ENCODE results near the gene FAT1.

The FAT1 gene

DNA sequence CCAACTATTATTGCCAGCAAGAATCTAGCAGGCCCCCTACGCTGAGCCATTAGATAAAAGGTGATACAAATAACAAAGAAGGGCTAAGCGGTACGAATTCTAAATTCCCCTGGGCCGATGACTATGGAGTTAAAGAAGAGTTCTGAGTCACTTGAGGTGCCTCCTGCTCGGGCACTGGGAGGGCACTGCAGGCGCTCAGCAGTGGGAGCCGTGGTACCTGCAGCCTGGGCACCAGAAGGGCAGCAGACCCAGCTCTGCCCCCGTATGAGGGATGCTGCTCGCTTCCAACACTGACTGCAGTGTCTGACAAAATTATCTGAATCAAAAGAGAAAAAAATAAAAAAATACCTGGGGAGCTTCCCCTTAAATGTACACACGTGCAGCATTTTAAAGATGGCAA, 124.2 kb downstream of the FAT1 start:
- TF ChIP-seq, protein P1, sequence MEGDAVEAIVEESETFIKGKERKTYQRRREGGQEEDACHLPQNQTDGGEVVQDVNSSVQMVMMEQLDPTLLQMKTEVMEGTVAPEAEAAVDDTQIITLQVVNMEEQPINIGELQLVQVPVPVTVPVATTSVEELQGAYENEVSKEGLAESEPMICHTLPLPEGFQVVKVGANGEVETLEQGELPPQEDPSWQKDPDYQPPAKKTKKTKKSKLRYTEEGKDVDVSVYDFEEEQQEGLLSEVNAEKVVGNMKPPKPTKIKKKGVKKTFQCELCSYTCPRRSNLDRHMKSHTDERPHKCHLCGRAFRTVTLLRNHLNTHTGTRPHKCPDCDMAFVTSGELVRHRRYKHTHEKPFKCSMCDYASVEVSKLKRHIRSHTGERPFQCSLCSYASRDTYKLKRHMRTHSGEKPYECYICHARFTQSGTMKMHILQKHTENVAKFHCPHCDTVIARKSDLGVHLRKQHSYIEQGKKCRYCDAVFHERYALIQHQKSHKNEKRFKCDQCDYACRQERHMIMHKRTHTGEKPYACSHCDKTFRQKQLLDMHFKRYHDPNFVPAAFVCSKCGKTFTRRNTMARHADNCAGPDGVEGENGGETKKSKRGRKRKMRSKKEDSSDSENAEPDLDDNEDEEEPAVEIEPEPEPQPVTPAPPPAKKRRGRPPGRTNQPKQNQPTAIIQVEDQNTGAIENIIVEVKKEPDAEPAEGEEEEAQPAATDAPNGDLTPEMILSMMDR (conservative IDR thresholded peaks at IDR 0.05; ENCODE audit: low read depth, low read length) = no peak
- no peak overlapping the region for H3K4me3 ChIP-seq (ENCODE audit: low read length)
- DNase-seq (ENCODE audit: low read depth) = no peak

DNA sequence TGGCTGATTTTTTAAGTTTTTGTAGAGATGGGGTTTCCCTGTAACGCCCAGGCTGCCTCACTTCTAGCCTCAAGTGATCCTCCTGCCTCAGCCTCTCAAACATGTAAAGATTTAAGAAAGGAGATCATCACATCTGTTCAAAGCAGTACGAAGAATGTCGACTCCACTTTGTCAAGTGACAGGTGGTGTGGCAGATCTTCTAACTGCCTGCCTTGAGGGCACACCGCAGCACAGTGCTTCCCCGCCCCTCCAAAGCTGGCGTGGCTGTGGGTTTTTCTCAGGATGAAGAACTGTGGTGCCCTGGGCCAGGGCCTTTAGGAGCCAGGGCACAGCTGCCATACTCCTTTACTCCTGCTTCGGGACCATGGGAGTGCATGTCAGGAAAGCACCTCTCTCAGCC, 125.0 kb downstream of the FAT1 start:
- TF ChIP-seq, protein P1 (conservative IDR thresholded peaks at IDR 0.05; ENCODE audit: low read depth, low read length) = no peak
- H3K4me3 ChIP-seq (ENCODE audit: low read length) = no peak overlapping the region
- DNase-seq (ENCODE audit: low read depth) = no peak

DNA sequence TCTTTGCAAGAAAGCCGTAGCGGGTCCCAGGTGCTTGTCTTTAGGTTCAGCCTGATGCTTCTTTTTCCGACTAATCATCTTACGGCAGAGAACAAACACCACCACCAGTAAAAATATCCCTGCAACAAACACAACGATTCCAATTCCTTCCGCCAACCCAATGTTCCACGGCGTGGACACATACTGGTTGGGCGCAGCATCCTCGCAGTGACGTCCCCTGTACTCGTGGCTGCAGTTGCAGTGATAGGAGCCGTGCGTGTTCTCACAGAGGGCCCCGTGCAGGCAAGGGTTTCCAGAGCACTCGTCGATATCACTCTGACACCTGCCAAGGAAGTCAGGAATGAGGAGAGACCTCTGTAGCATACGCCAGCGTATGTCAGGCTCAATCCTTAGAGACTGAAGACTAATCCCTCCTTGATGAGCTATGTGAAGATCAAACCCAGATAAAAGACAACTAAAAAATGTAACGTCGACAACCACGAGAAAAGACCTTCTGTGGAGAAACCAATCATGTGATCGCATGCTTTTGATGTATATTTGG, 126.7 kb downstream of the FAT1 start:
- TF ChIP-seq, protein P1 (conservative IDR thresholded peaks at IDR 0.05; ENCODE audit: low read depth, low read length) = no peak
- no peak for DNase-seq (ENCODE audit: low read depth)
- H3K4me3 ChIP-seq (ENCODE audit: low read length) = no peak overlapping the region

DNA sequence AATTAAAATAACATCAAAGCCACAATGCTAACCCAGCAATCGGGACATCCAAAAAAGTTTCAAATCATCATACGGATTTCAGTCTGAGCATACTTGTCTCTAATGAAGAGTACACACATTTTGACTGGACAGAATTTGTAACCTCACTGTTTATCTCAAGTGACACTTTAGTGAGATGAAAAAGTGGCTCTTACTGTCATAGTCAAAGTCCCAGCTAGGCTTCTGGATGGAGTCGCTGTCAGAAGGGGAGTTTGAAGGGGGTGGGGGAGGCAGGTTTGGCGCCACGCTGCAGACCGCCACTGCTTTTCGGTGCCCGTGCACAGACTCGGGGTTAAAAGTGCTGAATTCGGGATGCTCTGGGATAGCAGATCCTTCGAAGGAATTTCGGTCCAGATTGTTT, 127.3 kb downstream of the FAT1 start:
- H3K4me3 ChIP-seq (ENCODE audit: low read length) = no peak overlapping the region
- DNase-seq (ENCODE audit: low read depth) = no peak
- TF ChIP-seq, protein P1 (conservative IDR thresholded peaks at IDR 0.05; ENCODE audit: low read depth, low read length) = no peak

DNA sequence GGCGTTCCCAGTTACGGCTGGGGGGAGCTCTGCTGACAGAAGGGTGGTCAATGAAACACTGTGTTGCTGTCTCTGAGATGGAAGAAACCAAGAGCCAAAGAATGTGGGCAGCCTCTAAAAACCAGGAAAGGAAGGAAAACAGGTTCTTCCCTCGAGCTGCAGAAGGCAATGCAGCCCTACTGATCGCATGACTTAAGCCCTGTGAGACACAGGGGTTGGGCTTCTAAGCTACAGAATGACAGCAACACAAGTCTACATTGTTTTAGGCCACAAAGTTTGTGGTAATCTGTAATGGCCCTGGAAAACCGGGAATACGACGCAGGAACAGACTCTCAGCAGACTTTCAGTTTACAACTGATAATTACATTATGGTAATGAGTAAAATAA, 130.1 kb downstream of the FAT1 start:
- TF ChIP-seq, protein P1 (conservative IDR thresholded peaks at IDR 0.05; ENCODE audit: low read depth, low read length) = no peak
- H3K4me3 ChIP-seq (ENCODE audit: low read length) = no peak overlapping the region
- no peak for DNase-seq (ENCODE audit: low read depth)

DNA sequence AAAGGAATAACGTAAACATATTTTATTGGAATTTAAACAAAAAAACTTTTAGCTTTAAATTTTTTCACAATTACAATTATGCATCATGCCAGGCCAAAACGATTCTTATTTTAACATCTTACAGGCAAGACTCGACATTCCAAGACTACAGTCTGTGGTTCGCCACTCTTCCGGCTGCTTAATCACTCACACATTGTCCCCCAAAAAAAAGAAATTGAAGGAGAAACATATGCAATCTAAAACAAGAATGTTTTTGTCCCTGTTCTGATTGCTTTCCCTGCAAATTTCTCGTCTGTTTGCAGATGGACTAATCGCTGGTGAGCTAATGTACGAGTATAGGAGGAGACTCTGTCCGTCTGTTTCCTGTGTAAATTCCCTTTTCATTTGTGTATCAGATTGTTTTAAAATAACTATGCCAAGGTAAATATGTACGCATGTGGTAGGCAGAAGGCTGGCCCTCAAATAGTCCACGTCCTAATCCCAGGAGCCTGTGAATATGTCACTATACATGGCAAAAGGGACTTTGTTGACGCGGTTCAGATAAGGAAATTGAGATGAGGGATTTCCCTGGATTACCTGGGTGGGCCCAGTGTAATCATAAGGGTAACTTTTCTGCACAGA, 130.6 kb downstream of the FAT1 start:
- DNase-seq (ENCODE audit: low read depth) = no peak
- TF ChIP-seq, protein P1 (conservative IDR thresholded peaks at IDR 0.05; ENCODE audit: low read depth, low read length) = no peak
- H3K4me3 ChIP-seq (ENCODE audit: low read length) = no peak overlapping the region

DNA sequence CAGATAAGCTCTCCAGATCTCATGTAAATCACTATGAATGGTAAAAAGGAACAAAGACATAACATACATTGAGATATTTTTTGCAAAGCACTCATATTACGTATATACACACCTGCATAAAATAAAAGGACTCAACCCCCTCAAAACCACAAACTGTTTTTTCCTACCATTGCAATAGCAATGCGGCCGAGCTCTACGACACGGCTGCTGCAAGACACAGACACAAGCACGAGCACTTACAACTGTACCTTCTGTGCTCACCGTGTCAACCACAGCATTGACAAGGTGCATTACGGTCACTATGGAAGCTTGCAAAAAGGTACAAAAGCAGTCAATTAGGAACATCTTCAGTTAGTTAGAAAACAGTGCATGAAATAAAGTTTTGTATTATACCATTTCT, 131.2 kb downstream of the FAT1 start:
- TF ChIP-seq, protein P1 (conservative IDR thresholded peaks at IDR 0.05; ENCODE audit: low read depth, low read length) = no peak
- no peak for DNase-seq (ENCODE audit: low read depth)
- no peak overlapping the region for H3K4me3 ChIP-seq (ENCODE audit: low read length)
